Kidney (tissue), 14 donors: Measurements from ENCODE around the gene NRIP2. TPM values are rescaled to one million over a fixed set of nuclear protein-coding genes. Genes with fewer than 3 reads are reported as not detected.
"Not testable (repeated sequence)": the region's sequence is repeated elsewhere in the genome, so short reads cannot be mapped to it uniquely, and the experiment has no call there.

Source experiments
- DNase-seq, 5 donors: peaks; one replicate each; pipeline ENCODE4 v3.0.0-alpha.2; 2013 to 2020
- FAIRE-seq: peaks from 2 replicates; lab custom pipeline; 2012; peaks lifted over from hg19 to GRCh38; lab: Jason Lieb, UNC
- H3K27ac ChIP-seq, 2 donors: one replicate each; pipeline ENCODE4 v1.7.0; 2013; ENCODE audit warnings: low read depth in 2 of 2, low read length in 2 of 2, inconsistent platforms in 1 of 2
- H3K27me3 ChIP-seq: one replicate; pipeline ENCODE4 v1.7.1; 2013; ENCODE audit warnings: low read length, inconsistent platforms; ENCODE audit not compliant: control insufficient read depth, insufficient read depth
- H3K36me3 ChIP-seq, 3 donors: one replicate each; pipeline versions ENCODE4 v1.7.0 to v1.7.1; 2013; ENCODE audit warnings: low read length in 3 of 3, control low read depth in 1 of 3, inconsistent platforms in 1 of 3; ENCODE audit not compliant: insufficient read depth in 3 of 3, control insufficient read depth in 2 of 3
- H3K4me1 ChIP-seq, 3 donors: one replicate each; pipeline versions ENCODE4 v1.7.0 to v1.7.1; 2013; ENCODE audit warnings: low read length in 3 of 3, inconsistent platforms in 1 of 3, low read depth in 1 of 3; ENCODE audit not compliant: control insufficient read depth in 2 of 3, insufficient read depth in 2 of 3
- H3K4me3 ChIP-seq, 3 donors: one replicate each; pipeline versions ENCODE4 v1.7.0 to v1.8.1; 2013; ENCODE audit warnings: low read length in 3 of 3, control low read depth in 1 of 3, inconsistent platforms in 1 of 3
- H3K9ac ChIP-seq, 3 donors: one replicate each; pipeline versions ENCODE4 v1.7.0 to v1.7.1; 2013; ENCODE audit warnings: low read length in 3 of 3, control low read depth in 1 of 3, inconsistent platforms in 1 of 3
- H3K9me3 ChIP-seq, 3 donors: one replicate each; pipeline versions ENCODE4 v1.7.0 to v1.7.1; 2013; ENCODE audit warnings: low read length in 3 of 3, control low read depth in 1 of 3, inconsistent platforms in 1 of 3; ENCODE audit not compliant: control insufficient read depth in 2 of 3, insufficient read depth in 1 of 3
- intact Hi-C: fragments of 100-400 bp; cut with DNase I; formaldehyde crosslinking; loops from one replicate; pipeline ENCODE4 v1.11.1; 2022
- polyA plus RNA-seq: library from polyadenylated mRNA; stranded (reverse); fragments of 350-450 nt; fragmentation: Illumina TruSeq; extraction: RNeasy Lipid Tissue Mini Kit (QIAGEN cat#74804); gene quantifications from one replicate; pipeline ENCODE4 v1.2.3, GENCODE V29; 2014; ENCODE audit warnings: low read depth, low replicate concordance; ENCODE audit not compliant: insufficient read depth
- total RNA-seq: library from RNA; stranded (reverse); fragmentation: NEBNext Ultra II Directional; extraction: Animal tissue kit (Norgen Biotek cat#: 25700); gene quantifications from one replicate; pipeline ENCODE4 v1.2.1, GENCODE V29; 2021
- TF ChIP-seq, protein P1 (sequence below): IDR thresholded peaks from 3 replicates; pipeline ENCODE4 v1.5.1; 2012; ENCODE audit warnings: mild to moderate bottlenecking, moderate library complexity, borderline replicate concordance; ENCODE audit not compliant: insufficient read depth; ENCODE audit errors: extremely low read depth
- donor health status: control.
- donor health status: control.
- donor health status: control.
- donor health status: control.
- donor health status: control.
- donor health status: DM: yes; HTN: yes; CAD: no.
- donor health status: Normal renal cell carcinoma (clear cell type).

Gene NRIP2
- total and polyA plus RNA-seq, 2 donors from 2014 or later: 11.7 to 15.9 TPM

DNA sequence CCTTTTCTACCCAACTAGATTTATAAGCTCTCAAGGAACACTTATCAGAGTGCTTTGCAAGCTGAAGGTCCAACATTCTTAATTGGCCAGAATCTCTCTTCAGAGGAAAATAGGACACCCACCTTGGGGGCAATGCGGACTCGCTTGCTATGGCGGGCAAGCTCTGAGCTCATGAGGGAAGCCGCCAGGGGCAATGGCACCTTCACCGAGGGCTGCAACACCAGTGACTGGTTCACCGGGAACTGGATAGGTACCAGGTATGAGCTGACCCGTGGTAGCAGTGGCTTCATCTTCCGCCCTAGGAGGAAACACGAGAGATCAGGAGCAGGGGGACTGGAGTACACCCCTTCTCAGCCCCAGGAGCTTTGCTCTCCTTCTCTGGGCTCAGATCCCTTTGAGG, 29.4 kb upstream of the NRIP2 start:
- H3K4me3 ChIP-seq: no peak overlapping the region
- no peaks in the 10 kb centered on the region for H3K9me3 ChIP-seq
- no peak overlapping the region for H3K27ac ChIP-seq
- H3K9ac ChIP-seq: no peak overlapping the region
- no peak for FAIRE-seq
- DNase-seq: peak in 1 of 5 donors; percentile 66
- no peaks in the 10 kb centered on the region for H3K27me3 ChIP-seq
- intact Hi-C loops: no loop called here
- no peaks in the 10 kb centered on the region for H3K4me1 ChIP-seq
- TF ChIP-seq, protein P1, sequence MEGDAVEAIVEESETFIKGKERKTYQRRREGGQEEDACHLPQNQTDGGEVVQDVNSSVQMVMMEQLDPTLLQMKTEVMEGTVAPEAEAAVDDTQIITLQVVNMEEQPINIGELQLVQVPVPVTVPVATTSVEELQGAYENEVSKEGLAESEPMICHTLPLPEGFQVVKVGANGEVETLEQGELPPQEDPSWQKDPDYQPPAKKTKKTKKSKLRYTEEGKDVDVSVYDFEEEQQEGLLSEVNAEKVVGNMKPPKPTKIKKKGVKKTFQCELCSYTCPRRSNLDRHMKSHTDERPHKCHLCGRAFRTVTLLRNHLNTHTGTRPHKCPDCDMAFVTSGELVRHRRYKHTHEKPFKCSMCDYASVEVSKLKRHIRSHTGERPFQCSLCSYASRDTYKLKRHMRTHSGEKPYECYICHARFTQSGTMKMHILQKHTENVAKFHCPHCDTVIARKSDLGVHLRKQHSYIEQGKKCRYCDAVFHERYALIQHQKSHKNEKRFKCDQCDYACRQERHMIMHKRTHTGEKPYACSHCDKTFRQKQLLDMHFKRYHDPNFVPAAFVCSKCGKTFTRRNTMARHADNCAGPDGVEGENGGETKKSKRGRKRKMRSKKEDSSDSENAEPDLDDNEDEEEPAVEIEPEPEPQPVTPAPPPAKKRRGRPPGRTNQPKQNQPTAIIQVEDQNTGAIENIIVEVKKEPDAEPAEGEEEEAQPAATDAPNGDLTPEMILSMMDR: no peak
- H3K36me3 ChIP-seq: no peaks in the 10 kb centered on the region

DNA sequence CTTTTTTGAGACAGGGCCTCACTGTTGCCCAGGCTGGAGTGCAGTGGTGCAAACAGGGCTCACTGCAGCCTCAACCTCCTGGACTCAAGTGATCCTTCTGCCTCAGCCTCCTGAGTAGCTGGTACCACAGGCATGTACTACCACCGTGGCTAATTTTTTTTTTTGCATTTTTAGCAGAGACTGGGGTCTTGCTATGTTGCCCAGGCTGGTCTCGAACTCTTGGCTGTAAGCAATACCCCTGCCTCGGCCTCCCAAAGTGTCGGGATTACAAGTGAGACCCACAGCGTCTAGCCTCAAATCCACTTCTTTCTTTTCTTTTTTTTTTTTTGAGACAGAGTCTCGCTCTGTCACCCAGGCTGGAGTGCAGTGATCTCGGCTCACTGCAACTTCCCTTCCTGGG, 28.6 kb upstream of the NRIP2 start:
- H3K4me1 ChIP-seq, H3K9me3 ChIP-seq, H3K9ac ChIP-seq, H3K27ac ChIP-seq, H3K27me3 ChIP-seq, FAIRE-seq, intact Hi-C loops, H3K36me3 ChIP-seq, H3K4me3 ChIP-seq: not testable (repeated sequence)
- DNase-seq: peak in 1 of 5 donors; percentile 14

DNA sequence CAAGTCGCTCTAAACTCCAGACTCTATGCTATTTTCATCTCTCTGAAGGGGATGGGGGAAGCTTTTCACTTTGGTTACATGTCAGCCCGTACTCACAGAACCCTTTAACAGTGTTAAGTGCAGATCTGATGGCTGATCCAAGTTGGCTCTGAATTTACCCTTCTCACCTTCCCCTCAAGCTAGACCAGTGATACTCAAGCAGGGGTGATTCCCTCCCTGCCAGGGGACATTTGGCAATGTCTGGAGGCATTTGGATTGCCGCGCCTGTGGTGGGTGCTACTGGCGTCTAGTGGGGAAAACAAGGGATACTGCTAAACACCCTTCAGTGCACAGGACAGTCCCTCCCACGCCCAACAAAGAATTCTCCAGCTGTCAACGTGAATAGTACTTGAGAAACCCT, 28.0 kb upstream of the NRIP2 start:
- FAIRE-seq (no peak), DNase-seq (no peak)
- H3K9me3 ChIP-seq: no peaks in the 10 kb centered on the region
- no peaks in the 10 kb centered on the region for H3K27me3 ChIP-seq
- no peaks in the 10 kb centered on the region for H3K4me1 ChIP-seq
- no peak overlapping the region for H3K9ac ChIP-seq
- TF ChIP-seq, protein P1: no peak
- intact Hi-C loops: no loop called here
- no peak overlapping the region for H3K4me3 ChIP-seq
- no peak overlapping the region for H3K27ac ChIP-seq
- peaks cover 0 to 6% (median 0%) of the 10 kb centered on the region in 3 donors for H3K36me3 ChIP-seq

DNA sequence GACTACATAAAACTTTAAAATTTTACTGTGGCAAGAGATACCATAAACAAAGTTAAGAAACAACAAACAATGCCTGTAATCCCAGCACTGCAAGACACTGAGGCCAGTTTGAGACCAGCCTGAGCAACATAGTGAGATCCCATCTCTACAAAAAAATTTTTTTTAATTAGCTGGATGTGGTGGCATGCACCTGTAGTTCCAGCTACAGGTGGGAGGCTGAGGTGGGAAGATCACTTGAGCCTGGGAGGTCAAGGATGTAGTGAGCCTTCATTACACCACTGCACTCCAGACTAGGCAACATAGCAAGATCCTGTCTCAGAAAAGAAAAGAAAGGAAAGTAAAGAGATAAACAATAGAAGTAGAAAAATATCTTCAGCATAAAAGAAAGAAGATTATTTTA, 25.3 kb upstream of the NRIP2 start:
- FAIRE-seq (no peak), DNase-seq (no peak)
- Histone ChIP-seq H3K36me3 (peaks cover 0 to 6% (median 0%) of the 10 kb centered on the region in 3 donors), H3K9me3 (no peaks in the 10 kb centered on the region), H3K27me3 (no peaks in the 10 kb centered on the region), H3K9ac (no peak overlapping the region), H3K4me3 (no peak overlapping the region), H3K27ac (no peak overlapping the region), H3K4me1 (no peaks in the 10 kb centered on the region)
- TF ChIP-seq, protein P1: no peak
- intact Hi-C loops: no loop called here
